A673 (cell line): ENCODE measurements around the gene ZNF316. TPM values are rescaled to one million over a fixed set of nuclear protein-coding genes. Genes with fewer than 3 reads are reported as not detected.
"Not testable (repeated sequence)": the region's sequence is repeated elsewhere in the genome, so short reads cannot be mapped to it uniquely, and the experiment has no call there.

Experiments
- BruUV-seq: library from RNA; stranded (reverse); fragments of 400-500 nt; replicated peaks from 2 replicates; lab custom pipeline; 2021; lab: Mats Ljungman, UMichigan
- CTCF ChIA-PET: fragments of 300-600 bp; sonication (Branson Sonifier 250); formaldehyde crosslinking; loops from one replicate; lab custom pipeline; 2022; ENCODE audit warnings: antibody characterized with exemption; lab: Charles Lee
- POLR2A ChIA-PET: fragments of 300-600 bp; sonication (Branson Sonifier 250); formaldehyde crosslinking; loops from one replicate; lab custom pipeline; 2022; ENCODE audit warnings: antibody characterized with exemption; ENCODE audit not compliant: low non-redundant PET; lab: Charles Lee
- DNase-seq: peaks from one replicate; pipeline ENCODE4 v3.0.0-alpha.2; 2015; ENCODE audit warnings: low spot score
- H3K27ac ChIP-seq: fragments of 200-600 bp; sonication (generic); 2 replicates; pipeline ENCODE4 v1.5.1; 2016; ENCODE audit warnings: mixed run types, low read depth, mild to moderate bottlenecking, mixed read lengths, antibody characterized with exemption, low read length; ENCODE audit not compliant: poor library complexity, severe bottlenecking
- H3K27me3 ChIP-seq: fragments of 200-600 bp; sonication (generic); replicated peaks from 2 replicates; pipeline ENCODE4 v1.6.1; 2017; ENCODE audit warnings: mixed run types, low read depth, mild to moderate bottlenecking, mixed read lengths, antibody characterized with exemption, low read length; ENCODE audit not compliant: insufficient read depth, poor library complexity
- H3K36me3 ChIP-seq: fragments of 200-600 bp; sonication (generic); 2 replicates; pipeline ENCODE4 v1.6.1; 2016; ENCODE audit warnings: mixed run types, mild to moderate bottlenecking, mixed read lengths, antibody characterized with exemption, low read length; ENCODE audit not compliant: insufficient read depth, poor library complexity, severe bottlenecking
- H3K4me1 ChIP-seq: fragments of 200-600 bp; sonication (generic); 2 replicates; pipeline ENCODE4 v1.6.1; 2017; ENCODE audit warnings: mixed run types, mild to moderate bottlenecking, mixed read lengths, antibody characterized with exemption, low read length; ENCODE audit not compliant: insufficient read depth, poor library complexity, severe bottlenecking
- H3K4me3 ChIP-seq: fragments of 200-600 bp; sonication (generic); 2 replicates; pipeline ENCODE4 v1.5.1; 2016; ENCODE audit warnings: low read depth, mixed run types, mild to moderate bottlenecking, mixed read lengths, low read length; ENCODE audit not compliant: poor library complexity, severe bottlenecking
- H3K9me3 ChIP-seq: fragments of 200-600 bp; sonication (generic); 2 replicates; pipeline ENCODE4 v1.6.1; 2016; ENCODE audit warnings: mixed run types, low read depth, mild to moderate bottlenecking, mixed read lengths, antibody characterized with exemption, low read length; ENCODE audit not compliant: poor library complexity, severe bottlenecking
- CTCF ChIP-seq: fragments of 300-800, 200-600 bp; sonication (generic); conservative IDR thresholded peaks from 2 replicates; pipeline ENCODE4 v1.5.1; 2017; ENCODE audit warnings: low read depth, mild to moderate bottlenecking, antibody characterized with exemption, low read length, moderate library complexity, mixed read lengths
- EZH2 ChIP-seq: fragments of 200-600 bp; sonication (generic); IDR thresholded peaks from 2 replicates; pipeline ENCODE4 v1.6.1; 2017; ENCODE audit warnings: borderline replicate concordance, low read depth, mild to moderate bottlenecking, mixed read lengths, antibody characterized with exemption, low read length; ENCODE audit not compliant: poor library complexity, severe bottlenecking
- intact Hi-C: fragments of 100-400 bp; cut with micrococcal nuclease; formaldehyde crosslinking; loops from one replicate; pipeline ENCODE4 v1.10.0; 2022; ENCODE audit not compliant: unreplicated experiment
- total RNA-seq: library from RNA; stranded (reverse); gene quantifications from 2 replicates; pipeline ENCODE4 v1.2.3, GENCODE V29; 2021

The ZNF316 gene
- total RNA-seq, 1 experiment from 2014 or later, result 32.1 TPM

DNA sequence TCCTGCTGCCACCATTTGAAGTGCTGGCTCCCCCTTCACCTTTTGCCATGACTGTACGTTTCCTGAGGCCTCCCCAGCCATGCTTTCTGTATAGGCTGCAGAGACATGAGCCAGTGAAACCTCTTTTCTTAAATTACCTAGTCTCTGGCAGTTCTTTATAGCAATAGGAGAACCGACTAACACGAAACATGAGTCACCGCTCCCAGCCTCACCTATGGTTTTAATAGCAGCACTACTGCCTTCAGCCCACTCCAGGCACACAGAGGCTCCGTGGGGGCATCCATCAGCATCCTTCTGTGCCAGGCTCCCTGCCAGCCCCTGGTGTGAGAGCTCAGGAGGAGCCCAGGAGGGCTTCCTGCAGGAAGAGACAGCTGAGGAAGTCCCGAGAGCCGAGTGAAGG lies 5.5 kb upstream of the ZNF316 start:
- Histone ChIP-seq H3K4me3 (no peak overlapping the region), H3K27me3 (no peaks in the 10 kb centered on the region), H3K36me3 (no peaks in the 10 kb centered on the region), H3K9me3 (no peaks in the 10 kb centered on the region), H3K27ac (no peak overlapping the region), H3K4me1 (peaks cover 2% of the 10 kb centered on the region)
- BruUV-seq, result no TSS peak
- TF ChIP-seq CTCF (no peak), EZH2 (no peak)
- no peak for DNase-seq
- intact Hi-C loops, result no loop called here
- ChIA-PET POLR2A (no interaction called here), CTCF (no interaction called here)

- BruUV-seq, result no TSS peak
- intact Hi-C loops, result no loop called here
- POLR2A ChIA-PET, result no interaction called here
Measured at GRCh38 chr7:6634021-6634420, 3.1 kb upstream of the ZNF316 start.

GRCh38 chr7:6634971-6635370 lies 2.1 kb upstream of the ZNF316 start:
- H3K27me3 ChIP-seq, intact Hi-C loops, BruUV-seq, H3K9me3 ChIP-seq, H3K4me1 ChIP-seq, POLR2A ChIA-PET, DNase-seq, H3K36me3 ChIP-seq, CTCF ChIA-PET, H3K27ac ChIP-seq, H3K4me3 ChIP-seq: not testable (repeated sequence)

More at GRCh38 chr7:6634021-6634420, 3.1 kb upstream of the ZNF316 start:
- H3K27me3 ChIP-seq, result no peaks in the 10 kb centered on the region
- H3K36me3 ChIP-seq, result no peaks in the 10 kb centered on the region
- peaks cover 6% of the 10 kb centered on the region for H3K4me1 ChIP-seq
- H3K9me3 ChIP-seq, result no peaks in the 10 kb centered on the region
- TF ChIP-seq EZH2, result no peak
- TF ChIP-seq CTCF, result no peak
- no peak overlapping the region for H3K4me3 ChIP-seq
- CTCF ChIA-PET, result no interaction called here
- no peak overlapping the region for H3K27ac ChIP-seq
- DNase-seq, result no peak

DNA sequence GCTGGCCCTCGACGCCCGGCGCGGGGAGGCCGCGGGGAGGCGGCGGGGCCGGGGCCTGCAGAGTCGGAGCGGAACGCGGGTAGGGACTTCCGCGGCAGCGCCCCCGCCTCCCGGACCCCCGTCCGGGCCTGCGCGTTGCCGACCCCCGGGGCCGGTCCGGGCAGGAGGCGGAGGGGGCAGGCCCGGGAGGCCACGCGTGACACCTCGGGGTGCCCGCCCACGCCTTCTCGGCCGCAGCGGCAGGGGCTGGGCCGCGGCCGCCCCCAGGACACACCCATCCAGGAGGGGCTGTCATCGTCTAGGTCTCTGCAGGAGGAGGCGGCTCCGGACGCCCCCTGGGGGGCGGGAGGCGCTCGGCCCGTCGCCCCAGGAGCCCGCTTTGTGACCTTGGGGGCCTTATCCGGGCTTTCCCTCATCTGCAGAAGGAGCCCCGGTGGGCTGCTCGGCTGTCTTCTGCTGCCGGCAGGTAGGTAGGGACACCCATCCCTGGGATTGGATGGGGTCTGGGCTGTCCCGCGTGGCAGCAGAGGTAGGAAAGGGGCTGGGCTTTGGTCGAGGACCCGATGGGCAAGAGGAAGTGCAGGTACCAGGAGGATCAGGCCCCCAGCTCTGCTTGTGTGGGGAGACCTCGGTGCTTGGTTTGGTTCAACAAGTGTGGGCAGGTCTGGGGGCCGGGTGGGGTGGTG lies 569 bp downstream of the ZNF316 start:
- H3K27ac ChIP-seq, result peak overlapping the region; percentile 69
- H3K36me3 ChIP-seq, result peaks cover 11% of the 10 kb centered on the region
- TF ChIP-seq EZH2 (no peak), CTCF (no peak)
- no peaks in the 10 kb centered on the region for H3K9me3 ChIP-seq
- intact Hi-C loops, result no loop called here
- H3K4me3 ChIP-seq, result peak overlapping the region; percentile 78
- POLR2A ChIA-PET, result no interaction called here
- DNase-seq, result peak; percentile 30
- CTCF ChIA-PET, result no interaction called here
- H3K27me3 ChIP-seq, result no peaks in the 10 kb centered on the region
- H3K4me1 ChIP-seq, result peaks cover 6% of the 10 kb centered on the region
- no TSS peak for BruUV-seq
